Esophagus squamous epithelium (tissue), 5 donors: ENCODE measurements around the gene ACAT2. TPM values are rescaled to one million over a fixed set of nuclear protein-coding genes. Genes with fewer than 3 reads are reported as not detected.
A peak's percentile ranks its signal among the peaks of the same experiment; 100 is the strongest.
"Not testable (repeated sequence)": the region's sequence is repeated elsewhere in the genome, so short reads cannot be mapped to it uniquely, and the experiment has no call there.

Experiments used
- DNase-seq: peaks from one replicate; lab custom pipeline; 2025; lab: John Stamatoyannopoulos, UW
- H3K27ac ChIP-seq, 4 donors: fragments of 200-600 bp; sonication (generic); one replicate each; pipeline ENCODE4 v1.5.1; 2016 to 2019; ENCODE audit warnings: mild to moderate bottlenecking in 1 of 4
- H3K27me3 ChIP-seq, 4 donors: fragments of 200-600 bp; sonication (generic); 1 replicate in 3 of 4; 2 replicates in 1 of 4; pipeline versions ENCODE4 v1.5.1 to v1.6.0; 2017 to 2021; ENCODE audit warnings: antibody characterized with exemption in 1 of 4
- H3K36me3 ChIP-seq, 3 donors: fragments of 200-600 bp; sonication (generic); one replicate each; pipeline ENCODE4 v1.5.1; 2016 to 2019
- H3K4me1 ChIP-seq, 3 donors: fragments of 200-600 bp; sonication (generic); one replicate each; pipeline ENCODE4 v1.5.1; 2017 to 2019
- H3K4me3 ChIP-seq, 4 donors: fragments of 200-600 bp; sonication (generic); 1 replicate in 3 of 4; 2 replicates in 1 of 4; pipeline ENCODE4 v1.5.1; 2016 to 2019; ENCODE audit warnings: mild to moderate bottlenecking in 2 of 4, moderate library complexity in 1 of 4
- H3K9me3 ChIP-seq, 3 donors: fragments of 200-600 bp; sonication (generic); one replicate each; pipeline ENCODE4 v1.5.1; 2016 to 2019
- POLR2A ChIP-seq, 4 donors: fragments of 450-650 bp; IDR thresholded peaks; one replicate each; pipeline ENCODE4 v1.6.1; 2017; ENCODE audit warnings: antibody characterized with exemption in 4 of 4, mild to moderate bottlenecking in 4 of 4, moderate library complexity in 3 of 4
- WGBS, 2 donors: methylation state at CpG; one replicate each; pipeline ENCODE4 v1.1.5; 2018; 5-methylcytosine and 5-hydroxymethylcytosine counted together
- intact Hi-C: fragments of 100-400 bp; cut with DNase I; formaldehyde crosslinking; loops from one replicate; pipeline ENCODE4 v1.15.0; 2022
- total RNA-seq, 4 donors: library from RNA; depleted of rRNA; stranded (reverse); fragments of >200 nt; gene quantifications; one replicate each; pipeline ENCODE4 v1.1.0, GENCODE V29; 2016
- TF ChIP-seq, protein P1 (sequence below), 6 experiments: fragments of 450-650 bp in 4 of 6; fragments of 200-600 bp in 2 of 6; sonication (generic) in 2 of 6; IDR thresholded peaks; one replicate each; pipeline ENCODE4 v1.5.1; 2016 to 2019; ENCODE audit warnings: antibody characterized with exemption in 6 of 6, mild to moderate bottlenecking in 4 of 6, moderate library complexity in 4 of 6
- donor health status: DM: yes; HTN: yes; CAD: no.

Gene ACAT2
- total RNA-seq, 4 donors from 2014 or later = 24.9 to 56.8 (median 40.8) TPM

- intact Hi-C loops = no loop called here
- no peaks in the 10 kb centered on the region for H3K36me3 ChIP-seq
- H3K9me3 ChIP-seq = no peaks in the 10 kb centered on the region
- no peaks in the 10 kb centered on the region for H3K27me3 ChIP-seq
- TF ChIP-seq, protein P1, sequence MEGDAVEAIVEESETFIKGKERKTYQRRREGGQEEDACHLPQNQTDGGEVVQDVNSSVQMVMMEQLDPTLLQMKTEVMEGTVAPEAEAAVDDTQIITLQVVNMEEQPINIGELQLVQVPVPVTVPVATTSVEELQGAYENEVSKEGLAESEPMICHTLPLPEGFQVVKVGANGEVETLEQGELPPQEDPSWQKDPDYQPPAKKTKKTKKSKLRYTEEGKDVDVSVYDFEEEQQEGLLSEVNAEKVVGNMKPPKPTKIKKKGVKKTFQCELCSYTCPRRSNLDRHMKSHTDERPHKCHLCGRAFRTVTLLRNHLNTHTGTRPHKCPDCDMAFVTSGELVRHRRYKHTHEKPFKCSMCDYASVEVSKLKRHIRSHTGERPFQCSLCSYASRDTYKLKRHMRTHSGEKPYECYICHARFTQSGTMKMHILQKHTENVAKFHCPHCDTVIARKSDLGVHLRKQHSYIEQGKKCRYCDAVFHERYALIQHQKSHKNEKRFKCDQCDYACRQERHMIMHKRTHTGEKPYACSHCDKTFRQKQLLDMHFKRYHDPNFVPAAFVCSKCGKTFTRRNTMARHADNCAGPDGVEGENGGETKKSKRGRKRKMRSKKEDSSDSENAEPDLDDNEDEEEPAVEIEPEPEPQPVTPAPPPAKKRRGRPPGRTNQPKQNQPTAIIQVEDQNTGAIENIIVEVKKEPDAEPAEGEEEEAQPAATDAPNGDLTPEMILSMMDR (IDR thresholded peaks at IDR 0.05) = peak in 1 of 6 experiments; percentile 8
- TF ChIP-seq POLR2A (IDR thresholded peaks at IDR 0.05) = no peak
- 18 to 19% methylated on average over 3 to 5 of the region's 5 CpGs for WGBS, 2 donors
- peaks cover 16 to 58% (median 36%) of the 10 kb centered on the region in 3 donors for H3K4me1 ChIP-seq
- H3K27ac ChIP-seq = peak overlapping the region; percentile 81 to 93 (median 88)
- H3K4me3 ChIP-seq = peak overlapping the region in 1 of 4 donors; percentile 39
- DNase-seq = no peak
These were observed 45.4 kb upstream of the ACAT2 start for GRCh38 chr6:159716247-159717096.

GRCh38 chr6:159718634-159719033 is 43.2 kb upstream of the ACAT2 start:
- no peak for DNase-seq
- Histone ChIP-seq H3K9me3 (no peaks in the 10 kb centered on the region), H3K27ac (peak overlapping the region in 3 of 4 donors; percentile 14 to 30 (median 23)), H3K4me1 (peaks cover 16 to 73% (median 36%) of the 10 kb centered on the region in 3 donors), H3K36me3 (peaks cover 0 to 6% (median 0%) of the 10 kb centered on the region in 3 donors), H3K27me3 (no peaks in the 10 kb centered on the region), H3K4me3 (no peak overlapping the region)
- 52 to 60% methylated on average over 3 of the region's 3 CpGs for WGBS, 2 donors
- intact Hi-C loops = no loop called here
- TF ChIP-seq, protein P1 (IDR thresholded peaks at IDR 0.05) = no peak
- TF ChIP-seq POLR2A (IDR thresholded peaks at IDR 0.05) = no peak

DNA sequence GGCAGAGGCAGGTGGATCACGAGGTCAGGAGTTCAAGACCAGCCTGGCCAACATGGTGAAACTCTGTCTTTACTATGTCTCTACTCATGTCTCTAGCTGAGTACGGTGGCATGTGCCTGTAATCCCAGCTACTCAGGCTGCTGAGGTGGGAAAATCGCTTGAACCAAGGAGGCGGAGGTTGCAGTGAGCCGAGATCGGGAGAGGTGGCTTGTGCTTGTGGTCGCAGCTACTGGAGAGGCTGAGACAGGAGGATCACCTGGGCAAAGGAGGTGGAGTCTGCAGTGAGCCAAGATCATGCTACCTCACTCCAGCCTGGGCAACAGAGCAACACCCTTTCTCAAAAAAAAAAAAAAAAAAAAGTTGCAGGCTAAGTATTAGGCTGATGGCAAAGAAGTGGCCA is 42.6 kb upstream of the ACAT2 start:
- intact Hi-C loops = no loop called here
- Histone ChIP-seq H3K27ac (peak overlapping the region in 3 of 4 donors; percentile 14 to 30 (median 21)), H3K4me3 (no peak overlapping the region), H3K9me3 (no peaks in the 10 kb centered on the region), H3K36me3 (peaks cover 0 to 6% (median 0%) of the 10 kb centered on the region in 3 donors), H3K4me1 (peaks cover 16 to 70% (median 36%) of the 10 kb centered on the region in 3 donors), H3K27me3 (no peaks in the 10 kb centered on the region)
- DNase-seq = no peak
- TF ChIP-seq, protein P1 (IDR thresholded peaks at IDR 0.05) = no peak
- TF ChIP-seq POLR2A (IDR thresholded peaks at IDR 0.05) = no peak
- whole genome bisulfite sequencing, 2 donors = 92 to 100% methylated on average over 2 to 4 of the region's 7 CpGs

GRCh38 chr6:159720708-159721107 is 41.1 kb upstream of the ACAT2 start:
- no peaks in the 10 kb centered on the region for H3K9me3 ChIP-seq
- H3K27ac ChIP-seq = no peak overlapping the region
- H3K27me3 ChIP-seq = no peaks in the 10 kb centered on the region
- H3K36me3 ChIP-seq = peaks cover 0 to 6% (median 0%) of the 10 kb centered on the region in 3 donors
- WGBS, 2 donors = 42 to 49% methylated on average over 7 of the region's 7 CpGs
- intact Hi-C loops = no loop called here
- no peak overlapping the region for H3K4me3 ChIP-seq
- no peak for DNase-seq
- peaks cover 20 to 68% (median 28%) of the 10 kb centered on the region in 3 donors for H3K4me1 ChIP-seq
- TF ChIP-seq, protein P1 (IDR thresholded peaks at IDR 0.05) = peak in 5 of 6 experiments; percentile 38 to 53 (median 42)
- no peak for TF ChIP-seq POLR2A (IDR thresholded peaks at IDR 0.05)

- DNase-seq, intact Hi-C loops, H3K27ac ChIP-seq, H3K9me3 ChIP-seq, H3K36me3 ChIP-seq, H3K4me3 ChIP-seq, H3K27me3 ChIP-seq: not testable (repeated sequence)
- peaks cover 16 to 62% (median 20%) of the 10 kb centered on the region in 3 donors for H3K4me1 ChIP-seq
- 97 to 98% methylated on average over 3 of the region's 3 CpGs for WGBS, 2 donors
These were observed 39.9 kb upstream of the ACAT2 start for GRCh38 chr6:159721981-159722380.
